IMR-90 (cell line): Measurements from ENCODE around the gene DEK. TPM values are rescaled to one million over a fixed set of nuclear protein-coding genes. Genes with fewer than 3 reads are reported as not detected.

ENCODE experiments used
- ATAC-seq: fragments of 200-7000 bp; cut with Tn5 transposase; 2 replicates; pipeline ENCODE4 v1.9.1; 2020; ENCODE audit warnings: low read depth, mild to moderate bottlenecking, moderate library complexity
- BruUV-seq: library from RNA; stranded (reverse); fragments of 400-500 nt; replicated peaks from 2 replicates; lab custom pipeline; 2021; lab: Mats Ljungman, UMichigan
- CTCF ChIA-PET: fragments of 300-600 bp; formaldehyde crosslinking; extraction: SDS; loops from one replicate; lab custom pipeline; 2021; ENCODE audit warnings: antibody characterized with exemption; lab: Yijun Ruan, JAX
- POLR2A ChIA-PET: fragments of 300-600 bp; sonication (Branson Sonifier 250); formaldehyde crosslinking; loops from one replicate; lab custom pipeline; 2022; ENCODE audit warnings: antibody characterized with exemption; ENCODE audit not compliant: unreplicated experiment; lab: Charles Lee
- DNase-seq: peaks from one replicate; pipeline ENCODE4 v3.0.0; 2013
- H2AFZ ChIP-seq: replicated peaks from 2 replicates; pipeline ENCODE3; 2013; ENCODE audit warnings: low read length, mild to moderate bottlenecking; ENCODE audit not compliant: poor library complexity
- H2AK5ac ChIP-seq: 2 replicates; pipeline ENCODE4 v1.6.1; 2013; ENCODE audit warnings: low read depth, low read length, inconsistent platforms
- H2AK9ac ChIP-seq: replicated peaks from 2 replicates; pipeline ENCODE3; 2013; ENCODE audit warnings: mild to moderate bottlenecking, low read depth, low read length, moderate library complexity; ENCODE audit not compliant: poor library complexity
- H2BK120ac ChIP-seq: 2 replicates; pipeline ENCODE4 v1.6.1; 2013; ENCODE audit warnings: low read depth, low read length, inconsistent platforms
- H2BK15ac ChIP-seq: 3 replicates; pipeline ENCODE4 v1.6.1; 2013; ENCODE audit warnings: low read depth, low read length, inconsistent platforms
- H2BK20ac ChIP-seq: 2 replicates; pipeline ENCODE4 v1.6.1; 2013; ENCODE audit warnings: low read depth, mild to moderate bottlenecking, inconsistent platforms, low read length, moderate library complexity
- H2BK5ac ChIP-seq: 2 replicates; pipeline ENCODE4 v1.6.1; 2013; ENCODE audit warnings: mild to moderate bottlenecking, low read depth, low read length, inconsistent platforms; ENCODE audit not compliant: poor library complexity, severe bottlenecking
- H3K14ac ChIP-seq: replicated peaks from 2 replicates; pipeline ENCODE4 v1.6.1; 2013; ENCODE audit warnings: low read depth, low read length, inconsistent platforms
- H3K18ac ChIP-seq: 2 replicates; pipeline ENCODE4 v1.6.1; 2013; ENCODE audit warnings: low read depth, low read length, control low read depth
- H3K23ac ChIP-seq: 2 replicates; pipeline ENCODE4 v1.6.1; 2013; ENCODE audit warnings: low read depth, low read length, inconsistent platforms
- H3K27ac ChIP-seq: 2 replicates; pipeline ENCODE4 v1.5.1; 2013; ENCODE audit warnings: mild to moderate bottlenecking, control low read depth, low read length; ENCODE audit not compliant: insufficient read depth
- H3K27me3 ChIP-seq: 2 replicates; pipeline ENCODE4 v1.6.1; 2013; ENCODE audit warnings: low read length; ENCODE audit not compliant: control insufficient read depth, insufficient read depth
- H3K36me3 ChIP-seq: 2 replicates; pipeline ENCODE4 v1.6.1; 2013; ENCODE audit warnings: low read length, mixed read lengths; ENCODE audit not compliant: control insufficient read depth, insufficient read depth
- H3K4ac ChIP-seq: 2 replicates; pipeline ENCODE4 v1.6.1; 2013; ENCODE audit warnings: low read depth, low read length, inconsistent platforms
- H3K4me1 ChIP-seq: 2 replicates; pipeline ENCODE4 v1.6.1; 2013; ENCODE audit warnings: low read length, mixed read lengths; ENCODE audit not compliant: control insufficient read depth, insufficient read depth
- H3K4me2 ChIP-seq: 2 replicates; pipeline ENCODE4 v1.6.1; 2013; ENCODE audit warnings: low read depth, mild to moderate bottlenecking, control low read depth, low read length, moderate library complexity
- H3K4me3 ChIP-seq: 2 replicates; pipeline ENCODE4 v1.5.1; 2013; ENCODE audit warnings: low read depth, mild to moderate bottlenecking, control low read depth, low read length, moderate library complexity; ENCODE audit not compliant: insufficient read depth
- H3K56ac ChIP-seq: 2 replicates; pipeline ENCODE4 v1.6.1; 2013; ENCODE audit warnings: low read length, inconsistent platforms; ENCODE audit not compliant: insufficient read depth; ENCODE audit errors: extremely low read depth
- H3K79me1 ChIP-seq, 2 experiments: 2 replicates each; pipeline ENCODE4 v1.6.1; 2013; ENCODE audit warnings: low read length in 2 of 2, inconsistent platforms in 1 of 2, low read depth in 1 of 2
- H3K9ac ChIP-seq: 2 replicates; pipeline ENCODE4 v1.6.1; 2013; ENCODE audit warnings: low read depth, low read length, control low read depth
- H3K9me1 ChIP-seq: 2 replicates; pipeline ENCODE4 v1.6.1; 2013; ENCODE audit warnings: low read length, inconsistent platforms; ENCODE audit not compliant: insufficient read depth
- H3K9me3 ChIP-seq: 2 replicates; pipeline ENCODE4 v1.6.1; 2013; ENCODE audit warnings: low read length; ENCODE audit not compliant: control insufficient read depth, insufficient read depth
- H4K20me1 ChIP-seq: 2 replicates; pipeline ENCODE4 v1.6.1; 2013; ENCODE audit warnings: low read length, inconsistent platforms; ENCODE audit not compliant: insufficient read depth
- H4K5ac ChIP-seq: 2 replicates; pipeline ENCODE4 v1.6.1; 2013; ENCODE audit warnings: mild to moderate bottlenecking, low read depth, low read length, control low read depth
- H4K8ac ChIP-seq, 2 experiments: 2 replicates each; pipeline ENCODE4 v1.6.1; 2013; ENCODE audit warnings: low read depth in 2 of 2, low read length in 2 of 2, control low read depth in 1 of 2, inconsistent platforms in 1 of 2
- H4K91ac ChIP-seq: 2 replicates; pipeline ENCODE4 v1.6.1; 2013; ENCODE audit warnings: low read depth, low read length, inconsistent platforms; ENCODE audit not compliant: insufficient read depth
- BHLHE40 ChIP-seq: fragments of 150-350 bp; IDR thresholded peaks from 2 replicates; pipeline ENCODE4 v1.6.1; 2016; ENCODE audit warnings: mild to moderate bottlenecking, low read depth, low read length
- CEBPB ChIP-seq: IDR thresholded peaks from 2 replicates; pipeline ENCODE4 v1.6.1; 2012; ENCODE audit warnings: low read depth, low read length, improper control_type of control experiment
- CHD1 ChIP-seq: IDR thresholded peaks from 2 replicates; pipeline ENCODE4 v1.6.1; 2012; ENCODE audit warnings: low read depth, low read length, improper control_type of control experiment
- FOS ChIP-seq: fragments of 150-350 bp; IDR thresholded peaks from 2 replicates; pipeline ENCODE4 v1.6.1; 2016; ENCODE audit warnings: low read depth, low read length
- MAFK ChIP-seq: IDR thresholded peaks from 2 replicates; pipeline ENCODE4 v1.6.1; 2012; ENCODE audit warnings: low read depth, low read length, improper control_type of control experiment
- MAZ ChIP-seq: IDR thresholded peaks from 2 replicates; pipeline ENCODE4 v1.6.1; 2012; ENCODE audit warnings: low read depth, mild to moderate bottlenecking, low read length, improper control_type of control experiment, moderate library complexity, borderline replicate concordance
- MXI1 ChIP-seq: IDR thresholded peaks from 2 replicates; pipeline ENCODE4 v1.6.1; 2012; ENCODE audit warnings: low read depth, mild to moderate bottlenecking, low read length, moderate library complexity, borderline replicate concordance
- NFE2L2 ChIP-seq: fragments of 150-350 bp; IDR thresholded peaks from 2 replicates; pipeline ENCODE4 v1.6.1; 2016; ENCODE audit warnings: low read depth, mild to moderate bottlenecking, low read length
- POLR2A ChIP-seq: IDR thresholded peaks from 2 replicates; pipeline ENCODE4 v1.6.1; 2012; ENCODE audit warnings: mild to moderate bottlenecking, low read depth, low read length
- RAD21 ChIP-seq: IDR thresholded peaks from 2 replicates; pipeline ENCODE4 v1.6.1; 2012; ENCODE audit warnings: low read length, improper control_type of control experiment
- RCOR1 ChIP-seq: IDR thresholded peaks from 2 replicates; pipeline ENCODE4 v1.6.1; 2012; ENCODE audit warnings: mild to moderate bottlenecking, low read length, improper control_type of control experiment; ENCODE audit not compliant: insufficient replicate concordance
- RFX5 ChIP-seq: IDR thresholded peaks from 2 replicates; pipeline ENCODE4 v1.8.0; 2012; ENCODE audit warnings: low read depth, mild to moderate bottlenecking, low read length, moderate library complexity
- SMC3 ChIP-seq: fragments of 150-350 bp; IDR thresholded peaks from 2 replicates; pipeline ENCODE4 v1.6.1; 2016; ENCODE audit warnings: low read depth, mild to moderate bottlenecking, antibody characterized with exemption, low read length, moderate library complexity
- WGBS, 2 experiments: methylation state at CpG; one replicate each; pipeline versions ENCODE4 v1.1.5 to v1.1.7; 2013; ENCODE audit warnings: missing lambda C conversion rate in 2 of 2; ENCODE audit not compliant: insufficient read length in 1 of 2; ENCODE audit errors: extremely low coverage in 2 of 2; 5-methylcytosine and 5-hydroxymethylcytosine counted together
- dilution Hi-C: fragments of 300-500 bp; cut with HindIII; formaldehyde crosslinking; loops from one replicate; pipeline ENCODE4 v1.14.3; 2018; ENCODE audit warnings: low sequenced_read_pairs; ENCODE audit not compliant: unreplicated experiment
- in situ Hi-C: fragments of 300-500 bp; cut with MboI; formaldehyde crosslinking; loops from 3 replicates; pipeline ENCODE4 v1.14.3; 2019; ENCODE audit warnings: low sequenced_read_pairs, inconsistent platforms, mixed read lengths
- intact Hi-C: fragments of 100-400 bp; cut with micrococcal nuclease; formaldehyde crosslinking; loops from 2 replicates; pipeline ENCODE4 v1.10.0; 2022
- polyA plus RNA-seq, 3 experiments: library from polyadenylated mRNA; depleted of rRNA; stranded (reverse); fragments of >200 nt; gene quantifications; 2 replicates each; pipeline ENCODE4 v1.2.3, GENCODE V29; 2012; ENCODE audit warnings: low replicate concordance in 1 of 3
- total RNA-seq: library from RNA; depleted of rRNA; stranded (reverse); fragments of >200 nt; gene quantifications from 2 replicates; pipeline ENCODE4 v1.2.3, GENCODE V29; 2012
- TF ChIP-seq, protein P1 (sequence below): conservative IDR thresholded peaks from 2 replicates; pipeline ENCODE4 v1.5.1; 2012; ENCODE audit warnings: mild to moderate bottlenecking, low read depth, low read length, improper control_type of control experiment
- TF ChIP-seq, protein P2 (sequence below): fragments of 150-350 bp; IDR thresholded peaks from 2 replicates; pipeline ENCODE4 v1.6.1; 2016; ENCODE audit warnings: low read depth, mild to moderate bottlenecking, low read length, moderate library complexity, borderline replicate concordance
- TF ChIP-seq, protein P3 (sequence below): fragments of 150-350 bp; IDR thresholded peaks from 2 replicates; pipeline ENCODE4 v1.6.1; 2017; ENCODE audit warnings: mild to moderate bottlenecking, antibody characterized with exemption, low read length, low read depth

Gene DEK
- total and polyA plus RNA-seq, 2 of the 4 experiments (the other 2 are of a cell fraction): 33.5 to 37.1 TPM

DNA sequence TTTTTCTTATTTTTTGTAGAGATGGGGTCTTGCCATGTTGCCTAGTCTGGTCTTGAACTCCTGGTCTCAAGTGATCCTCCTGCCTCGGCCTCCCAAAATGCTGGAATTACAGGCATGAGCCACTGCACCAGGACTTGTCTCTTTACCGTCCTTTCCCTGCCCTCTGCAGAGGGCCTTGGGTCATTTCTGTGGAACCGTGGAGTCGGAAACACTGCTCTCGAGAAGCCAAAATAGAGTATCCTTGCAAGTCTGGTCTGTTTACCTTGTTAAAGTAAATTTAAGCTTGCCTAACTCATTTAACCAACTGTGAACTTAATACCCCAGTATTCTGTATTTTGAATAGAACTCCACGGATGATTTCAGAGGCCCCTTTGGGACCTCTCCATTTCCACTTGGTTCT is 57.7 kb downstream of the DEK start:
- no peak overlapping the region for H3K56ac ChIP-seq
- H2BK120ac ChIP-seq: no peak overlapping the region
- no peaks in the 10 kb centered on the region for H3K79me1 ChIP-seq
- no peak overlapping the region for H3K23ac ChIP-seq
- no peaks in the 10 kb centered on the region for H3K36me3 ChIP-seq
- ATAC-seq (no peak), DNase-seq (no peak)
- ChIA-PET CTCF (no interaction called here), POLR2A (no interaction called here)
- in situ Hi-C loops: no loop called here
- H2BK20ac ChIP-seq: no peak overlapping the region
- H2AK5ac ChIP-seq: no peak overlapping the region
- no peaks in the 10 kb centered on the region for H3K27me3 ChIP-seq
- H2AFZ ChIP-seq: no peak overlapping the region
- no peak overlapping the region for H3K18ac ChIP-seq
- no peak overlapping the region for H3K14ac ChIP-seq
- H2BK5ac ChIP-seq: no peak overlapping the region
- 0 out of 2 replicates have a peak, but pooled peaks cover 4% of the 10 kb centered on the region for H3K9me1 ChIP-seq
- H2BK15ac ChIP-seq: no peak overlapping the region
- H3K4ac ChIP-seq: no peak overlapping the region
- TF ChIP-seq BHLHE40: no peak
- no peak for TF ChIP-seq CEBPB
- no peak for TF ChIP-seq CHD1
- TF ChIP-seq RAD21: no peak
- TF ChIP-seq, protein P1, sequence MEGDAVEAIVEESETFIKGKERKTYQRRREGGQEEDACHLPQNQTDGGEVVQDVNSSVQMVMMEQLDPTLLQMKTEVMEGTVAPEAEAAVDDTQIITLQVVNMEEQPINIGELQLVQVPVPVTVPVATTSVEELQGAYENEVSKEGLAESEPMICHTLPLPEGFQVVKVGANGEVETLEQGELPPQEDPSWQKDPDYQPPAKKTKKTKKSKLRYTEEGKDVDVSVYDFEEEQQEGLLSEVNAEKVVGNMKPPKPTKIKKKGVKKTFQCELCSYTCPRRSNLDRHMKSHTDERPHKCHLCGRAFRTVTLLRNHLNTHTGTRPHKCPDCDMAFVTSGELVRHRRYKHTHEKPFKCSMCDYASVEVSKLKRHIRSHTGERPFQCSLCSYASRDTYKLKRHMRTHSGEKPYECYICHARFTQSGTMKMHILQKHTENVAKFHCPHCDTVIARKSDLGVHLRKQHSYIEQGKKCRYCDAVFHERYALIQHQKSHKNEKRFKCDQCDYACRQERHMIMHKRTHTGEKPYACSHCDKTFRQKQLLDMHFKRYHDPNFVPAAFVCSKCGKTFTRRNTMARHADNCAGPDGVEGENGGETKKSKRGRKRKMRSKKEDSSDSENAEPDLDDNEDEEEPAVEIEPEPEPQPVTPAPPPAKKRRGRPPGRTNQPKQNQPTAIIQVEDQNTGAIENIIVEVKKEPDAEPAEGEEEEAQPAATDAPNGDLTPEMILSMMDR: no peak
- TF ChIP-seq MAFK: no peak
- TF ChIP-seq MXI1: no peak
- no peak for TF ChIP-seq RCOR1
- TF ChIP-seq SMC3: no peak
- no peak for TF ChIP-seq NFE2L2
- TF ChIP-seq, protein P2, sequence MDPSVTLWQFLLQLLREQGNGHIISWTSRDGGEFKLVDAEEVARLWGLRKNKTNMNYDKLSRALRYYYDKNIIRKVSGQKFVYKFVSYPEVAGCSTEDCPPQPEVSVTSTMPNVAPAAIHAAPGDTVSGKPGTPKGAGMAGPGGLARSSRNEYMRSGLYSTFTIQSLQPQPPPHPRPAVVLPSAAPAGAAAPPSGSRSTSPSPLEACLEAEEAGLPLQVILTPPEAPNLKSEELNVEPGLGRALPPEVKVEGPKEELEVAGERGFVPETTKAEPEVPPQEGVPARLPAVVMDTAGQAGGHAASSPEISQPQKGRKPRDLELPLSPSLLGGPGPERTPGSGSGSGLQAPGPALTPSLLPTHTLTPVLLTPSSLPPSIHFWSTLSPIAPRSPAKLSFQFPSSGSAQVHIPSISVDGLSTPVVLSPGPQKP: no peak
- TF ChIP-seq POLR2A: no peak
- TF ChIP-seq, protein P3, sequence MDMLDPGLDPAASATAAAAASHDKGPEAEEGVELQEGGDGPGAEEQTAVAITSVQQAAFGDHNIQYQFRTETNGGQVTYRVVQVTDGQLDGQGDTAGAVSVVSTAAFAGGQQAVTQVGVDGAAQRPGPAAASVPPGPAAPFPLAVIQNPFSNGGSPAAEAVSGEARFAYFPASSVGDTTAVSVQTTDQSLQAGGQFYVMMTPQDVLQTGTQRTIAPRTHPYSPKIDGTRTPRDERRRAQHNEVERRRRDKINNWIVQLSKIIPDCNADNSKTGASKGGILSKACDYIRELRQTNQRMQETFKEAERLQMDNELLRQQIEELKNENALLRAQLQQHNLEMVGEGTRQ: no peak
- no peak for TF ChIP-seq FOS
- TF ChIP-seq MAZ: no peak
- TF ChIP-seq RFX5: no peak
- H2AK9ac ChIP-seq: no peak overlapping the region
- dilution Hi-C loops: no loop called here
- no peak overlapping the region for H3K27ac ChIP-seq
- no peaks in the 10 kb centered on the region for H3K9me3 ChIP-seq
- H4K91ac ChIP-seq: no peak overlapping the region
- 100% methylated on average over 1 of the region's 6 CpGs; no CpG with 5 or more reads in 1 of the 2 experiments for WGBS, 2 experiments
- intact Hi-C loops: no loop called here
- H3K4me2 ChIP-seq: no peak overlapping the region
- no peak overlapping the region for H4K8ac ChIP-seq
- no TSS peak for BruUV-seq
- H3K4me3 ChIP-seq: no peak overlapping the region
- no peak overlapping the region for H4K5ac ChIP-seq
- peaks cover 8% of the 10 kb centered on the region; the same call in 1 of the 2 replicates for H3K4me1 ChIP-seq
- H4K20me1 ChIP-seq: no peaks in the 10 kb centered on the region
- no peak overlapping the region for H3K9ac ChIP-seq
